NCI-H146 treated with DMSO at 0.1 percent for 48 hours (cell line): ENCODE measurements around the gene ABCC11.

ENCODE experiments used
- DNase-seq: peaks from one replicate; lab custom pipeline; 2025; ENCODE audit not compliant: unreplicated experiment; lab: John Stamatoyannopoulos, UW

The ABCC11 gene

DNA sequence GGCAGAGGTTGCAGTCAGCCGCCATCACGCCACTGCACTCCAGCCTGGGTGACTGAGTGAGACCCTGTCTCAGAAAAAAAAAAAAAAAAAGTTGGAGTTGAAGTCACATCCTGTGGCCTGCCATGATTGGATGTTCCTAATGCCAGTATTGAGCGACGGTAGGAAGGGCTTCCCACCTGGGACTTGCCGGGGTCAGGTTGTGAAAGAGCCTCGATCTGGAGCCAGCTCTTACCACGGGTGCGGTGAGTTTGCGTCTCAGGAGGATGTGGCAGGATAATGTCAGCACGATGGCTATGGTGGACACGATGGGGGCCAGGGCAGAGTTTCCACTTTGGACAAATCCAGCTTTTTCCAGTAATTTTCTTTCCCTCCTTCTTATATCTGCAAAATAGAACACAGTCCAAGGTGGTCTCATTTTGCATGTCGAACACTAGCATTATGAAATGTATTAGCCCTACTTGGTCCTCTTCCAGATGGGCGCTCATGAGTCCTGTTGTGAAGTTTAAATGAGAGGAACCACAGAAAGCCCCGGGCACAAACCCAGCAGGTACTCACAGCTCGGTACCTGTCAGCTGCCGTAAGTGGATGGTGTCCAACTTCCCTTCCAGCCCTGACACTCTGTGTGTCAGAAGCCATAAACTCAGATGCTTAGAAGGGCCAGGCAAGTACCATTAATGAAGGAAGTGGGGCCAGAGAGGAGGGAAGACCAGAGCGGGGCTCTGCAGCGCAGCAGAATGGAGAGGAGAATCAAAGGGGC is 113.7 kb downstream of the ABCC11 start:
- DNase-seq = no peak

DNA sequence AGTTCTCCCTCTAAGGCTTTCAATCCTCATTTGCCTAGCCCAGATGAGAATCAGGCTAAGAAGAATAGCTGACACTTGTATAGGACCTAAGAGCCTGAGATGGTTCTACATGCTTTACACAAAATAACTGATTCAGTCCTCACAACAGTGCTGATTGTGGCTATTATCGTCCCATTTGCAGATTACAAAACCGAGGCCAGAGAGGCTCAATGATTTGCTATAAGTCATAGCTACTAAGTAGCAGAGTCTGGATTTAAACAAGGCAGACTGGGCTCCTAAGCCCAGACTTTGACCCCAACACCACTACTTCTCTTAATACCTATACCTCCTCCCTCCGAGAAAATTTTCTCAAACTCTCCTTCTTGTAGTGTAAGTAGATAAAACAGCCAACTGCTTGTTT is 114.6 kb downstream of the ABCC11 start:
- no peak for DNase-seq

DNA sequence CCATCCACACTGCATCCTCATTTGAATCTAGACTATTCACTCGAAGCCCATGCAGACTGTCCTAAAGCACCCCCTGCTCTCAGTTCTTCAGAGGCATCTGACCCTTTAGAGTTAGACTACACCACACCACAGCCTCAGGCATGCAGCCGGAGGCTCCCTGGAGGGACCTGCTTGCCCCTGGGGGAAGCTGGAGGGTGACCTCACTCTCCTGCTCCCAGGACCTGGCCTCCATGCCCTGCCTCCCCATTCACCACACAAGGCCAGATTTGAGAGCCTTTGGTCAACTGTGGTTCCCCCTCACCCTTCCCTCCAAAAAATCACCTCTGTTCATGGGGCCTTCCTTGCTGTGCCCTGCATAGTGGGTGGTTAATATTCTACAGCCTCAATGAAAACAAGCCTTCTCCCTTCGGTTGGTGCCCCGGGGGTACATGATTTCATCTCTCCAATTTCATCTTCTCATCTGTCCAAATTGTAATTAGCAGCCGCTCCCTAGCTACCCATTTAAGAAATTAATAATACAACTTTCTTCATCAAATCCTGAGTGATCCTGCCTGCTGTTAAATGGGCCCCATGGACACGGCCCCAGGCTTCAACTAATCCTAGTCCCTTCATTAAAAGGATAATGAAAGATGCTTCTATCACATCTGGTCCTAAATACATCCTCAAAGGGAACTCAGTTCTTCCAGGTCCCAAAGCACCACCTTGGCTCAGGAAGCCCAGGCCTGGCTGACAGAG is 116.0 kb downstream of the ABCC11 start:
- DNase-seq = no peak

DNA sequence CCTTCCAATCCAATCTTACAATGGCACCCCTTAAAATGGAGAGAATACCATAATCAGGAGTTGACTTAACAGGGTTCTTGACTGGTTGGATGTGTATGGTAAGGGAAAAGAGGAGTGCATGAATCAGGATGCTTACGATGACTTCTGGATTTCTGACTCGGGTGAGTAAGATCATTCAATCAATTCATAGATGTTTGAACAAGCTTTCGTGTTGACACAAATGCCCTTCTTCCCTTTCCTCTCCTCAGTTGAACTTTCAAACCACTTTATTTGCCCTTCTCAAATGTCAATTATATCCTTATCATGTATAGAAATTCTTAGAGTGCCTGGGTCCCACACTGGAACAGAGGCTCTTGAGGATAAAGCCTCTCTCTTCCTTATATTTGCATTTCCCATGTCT is 117.4 kb downstream of the ABCC11 start:
- DNase-seq = no peak

DNA sequence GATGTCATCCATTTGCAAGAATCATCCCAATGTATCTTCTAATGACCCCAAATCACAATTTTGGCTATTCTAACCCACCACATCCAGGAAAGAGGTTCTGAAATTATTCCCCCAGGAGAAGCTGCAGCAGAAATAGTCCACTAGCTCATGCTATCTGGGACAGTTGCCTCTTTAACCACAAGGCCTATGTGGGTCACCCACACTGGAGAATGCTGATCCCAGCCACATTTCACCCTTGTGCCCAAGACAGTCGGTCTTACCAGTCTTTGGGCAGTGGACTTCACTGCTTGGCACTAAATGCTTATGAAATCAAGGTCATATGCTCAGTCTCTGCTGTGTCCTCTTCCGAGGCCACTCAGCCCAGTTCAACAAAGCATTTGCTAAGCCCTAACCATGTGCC is 118.6 kb downstream of the ABCC11 start:
- DNase-seq = no peak

DNA sequence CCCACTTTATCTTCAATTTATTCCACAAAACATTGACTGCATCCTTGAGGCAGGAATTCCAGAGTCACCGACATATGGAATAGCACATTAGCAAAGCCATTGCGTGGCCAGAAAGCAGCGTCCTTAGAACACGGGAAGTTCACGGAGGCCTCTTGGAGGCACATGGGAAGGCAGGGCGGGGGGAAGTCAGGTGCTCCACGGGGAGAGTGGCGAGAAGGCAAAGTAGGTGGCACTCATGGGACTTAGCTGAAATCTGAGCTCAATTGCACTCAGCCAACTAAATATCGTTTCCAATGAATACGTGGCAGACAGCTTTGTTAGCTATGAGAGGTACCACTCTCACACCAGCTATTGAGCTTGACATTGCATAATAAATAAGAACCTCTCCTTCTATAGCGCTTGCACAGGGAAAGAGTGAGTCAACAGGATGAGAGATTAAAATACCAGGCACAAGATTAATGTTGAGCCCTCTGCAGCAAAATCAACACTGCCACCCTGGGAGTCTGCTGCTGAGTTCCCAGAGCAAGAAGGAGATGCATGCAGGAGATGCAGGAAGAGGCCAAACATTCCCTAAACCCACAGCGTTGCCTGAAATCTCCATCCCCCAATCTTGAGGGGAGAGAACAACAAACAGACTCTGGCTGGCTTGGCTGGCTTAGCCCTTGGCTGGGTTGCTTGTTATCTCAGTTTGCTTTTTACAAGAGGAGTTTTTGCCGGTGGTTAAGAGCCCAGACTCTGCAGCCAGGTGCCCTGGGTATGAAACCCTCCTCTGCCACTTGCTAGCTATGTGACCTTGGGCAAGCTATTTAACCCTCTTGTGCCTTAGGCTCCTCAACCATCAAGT is 120.3 kb downstream of the ABCC11 start:
- DNase-seq = no peak

DNA sequence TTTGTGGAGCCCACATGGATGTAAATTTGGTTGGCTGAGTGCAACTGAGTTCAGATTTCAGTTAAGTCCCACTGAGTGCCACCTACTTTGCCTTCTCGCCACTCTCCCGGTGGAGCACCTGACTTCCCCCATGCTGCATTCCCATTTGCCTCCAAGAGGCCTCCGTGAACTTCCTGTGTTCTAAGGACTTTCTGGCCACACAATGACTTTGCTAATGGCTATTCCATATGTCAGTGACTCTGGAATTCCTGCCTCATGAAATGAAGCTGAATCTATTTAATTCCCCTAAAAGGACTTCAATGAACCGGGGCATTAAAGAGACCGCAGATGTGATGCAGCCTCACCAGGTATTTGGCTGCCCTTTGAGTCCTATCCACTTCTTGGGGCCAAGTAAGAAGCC is 121.5 kb downstream of the ABCC11 start:
- no peak for DNase-seq

DNA sequence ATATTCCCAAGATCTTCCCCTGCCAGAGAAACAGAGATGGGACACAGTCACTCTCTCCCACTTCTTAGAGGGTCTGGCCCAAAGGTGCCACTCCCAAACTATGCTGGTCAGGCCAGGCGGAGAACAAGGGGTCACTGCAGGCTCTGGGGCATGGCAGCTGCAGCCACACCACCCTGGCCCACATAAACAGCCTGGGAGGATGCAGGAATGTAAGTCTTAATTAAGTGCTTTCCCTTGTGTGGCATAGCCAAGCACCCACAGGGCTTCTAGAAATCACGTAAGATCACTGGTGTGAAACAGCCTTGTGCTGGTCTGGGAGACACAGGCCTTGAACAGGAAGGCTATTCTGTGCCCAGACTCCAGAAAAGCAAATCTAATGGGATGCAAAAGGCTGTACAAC is 123.1 kb downstream of the ABCC11 start:
- DNase-seq = no peak

DNA sequence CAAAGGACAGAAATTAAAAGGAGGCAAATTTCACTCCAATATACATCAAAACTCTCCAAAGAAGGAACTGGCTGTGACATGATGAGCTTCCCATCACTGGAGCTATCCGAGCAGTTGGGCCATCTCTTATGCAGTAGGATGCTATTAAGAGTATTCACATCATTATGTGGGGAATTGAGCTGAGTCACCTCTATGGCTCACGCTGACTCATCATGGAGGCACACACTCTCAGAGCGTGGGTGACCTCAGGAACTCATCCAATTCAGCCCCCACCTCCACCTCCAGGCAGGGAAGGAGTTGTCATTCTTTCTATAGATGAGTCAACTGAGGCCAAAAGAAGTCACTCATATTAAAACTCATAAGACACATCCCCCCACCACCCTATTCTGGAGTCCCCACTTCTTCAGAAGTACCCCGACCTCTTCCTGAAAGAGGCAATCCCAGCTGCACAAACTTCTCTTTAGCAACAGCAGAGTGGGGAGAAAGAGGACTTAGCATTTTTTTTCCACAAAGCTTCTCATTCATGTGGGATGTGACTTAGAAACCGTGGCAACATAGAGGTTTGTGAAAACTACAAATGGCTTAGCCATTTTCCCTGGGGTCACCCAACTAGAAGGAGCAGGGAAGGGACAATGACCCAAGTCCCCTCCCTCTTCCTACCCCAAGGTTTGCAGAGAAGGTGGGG is 124.1 kb downstream of the ABCC11 start:
- DNase-seq = no peak

DNA sequence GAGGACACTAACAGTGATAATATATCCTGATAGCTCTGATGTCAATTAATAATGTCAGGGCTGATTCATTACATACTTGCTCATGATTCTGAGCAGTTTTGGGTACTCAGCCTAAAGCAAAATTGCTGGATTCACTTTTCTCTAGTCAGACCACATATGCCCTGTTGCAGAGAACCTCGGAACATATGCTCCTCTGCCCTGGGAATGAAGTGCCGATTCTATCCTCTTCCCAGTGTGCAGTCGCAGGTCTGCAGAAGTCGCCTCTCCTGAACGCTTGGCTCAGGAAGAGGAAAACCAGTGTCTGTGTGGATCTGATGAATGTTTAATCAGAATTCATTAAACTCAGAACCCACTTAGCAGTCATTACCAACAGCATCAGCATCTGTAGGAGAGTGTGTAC is 126.1 kb downstream of the ABCC11 start:
- no peak for DNase-seq

DNA sequence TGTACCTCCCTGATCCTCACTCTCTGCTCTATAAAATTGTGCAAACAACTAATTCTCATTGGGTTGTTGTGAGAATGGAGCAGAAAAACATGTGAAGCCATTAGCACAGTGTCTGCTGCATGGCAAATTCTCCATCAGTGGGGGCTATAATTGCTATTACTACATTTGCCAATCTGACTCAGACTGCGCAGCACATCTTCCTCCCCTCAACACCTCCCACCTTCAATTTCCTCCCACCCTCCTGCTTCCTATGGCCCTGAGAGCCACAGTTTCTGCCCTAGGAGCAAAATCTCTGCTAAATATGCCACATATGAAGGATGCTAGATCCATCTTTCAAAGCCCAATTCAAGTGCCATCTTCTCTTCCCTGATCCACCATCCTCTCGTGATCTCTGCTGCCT is 128.5 kb downstream of the ABCC11 start:
- DNase-seq = no peak

DNA sequence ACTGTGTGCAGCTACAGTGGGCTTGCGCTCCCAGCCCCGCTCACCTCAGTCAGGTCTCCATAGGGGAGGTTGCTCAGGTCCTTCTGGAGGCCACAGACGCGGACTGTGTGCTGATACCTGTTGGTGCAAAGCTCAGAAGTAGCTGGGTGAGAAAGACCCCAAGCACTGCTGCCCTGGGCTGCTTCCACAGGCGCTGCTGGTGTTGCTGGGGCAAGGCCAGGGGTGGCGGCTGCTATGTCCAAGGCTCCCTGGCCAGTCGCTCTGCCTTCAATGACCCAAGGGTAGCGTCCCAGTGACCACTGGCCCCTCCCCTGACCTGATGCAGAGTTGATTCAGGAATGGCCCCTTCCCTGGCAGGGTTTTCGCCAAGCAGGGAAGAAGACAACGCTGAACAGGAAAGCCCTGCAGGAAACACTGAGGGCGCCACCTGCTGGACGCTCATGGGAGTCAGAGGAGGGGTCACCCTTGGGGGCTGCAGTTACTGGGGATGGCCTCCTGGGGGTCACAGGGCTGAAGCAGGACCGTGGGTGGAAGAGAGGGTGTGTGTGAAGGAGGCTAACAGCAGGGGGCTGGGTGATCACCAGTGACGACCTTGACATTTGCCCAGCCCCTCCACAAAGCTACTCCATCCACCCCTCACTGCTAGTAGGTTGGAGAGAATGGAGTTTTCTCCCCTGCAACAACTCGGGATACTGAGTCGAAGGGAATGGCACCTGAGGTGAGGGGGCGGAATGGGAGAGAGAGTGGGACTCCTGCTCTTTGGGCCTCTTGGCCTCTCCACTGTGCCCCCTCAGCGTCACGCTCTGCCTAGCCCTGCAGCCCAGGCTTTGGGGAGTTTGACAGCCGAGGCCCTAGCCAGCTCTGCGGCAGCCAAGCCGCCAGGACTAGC is 129.9 kb downstream of the ABCC11 start:
- DNase-seq = no peak
